K562 (cell line): ENCODE measurements around the gene TAF10. TPM values are rescaled to one million over a fixed set of nuclear protein-coding genes. Genes with fewer than 3 reads are reported as not detected.

ENCODE experiments used
- ATF7 ChIP-seq: fragments of 450-650 bp; IDR thresholded peaks from 2 replicates; pipeline ENCODE4 v1.7.1; 2014; ENCODE audit warnings: mild to moderate bottlenecking, moderate library complexity
- BRF1 ChIP-seq: IDR thresholded peaks from 3 replicates; pipeline ENCODE4 v1.6.1; 2011; ENCODE audit warnings: borderline replicate concordance, mild to moderate bottlenecking; ENCODE audit not compliant: insufficient read length; ENCODE audit errors: extremely low read depth
- CBX3 ChIP-seq, 2 experiments: IDR thresholded peaks; 1 replicate in 1 of 2; 2 replicates in 1 of 2; pipeline ENCODE4 v1.6.1; 2012; ENCODE audit warnings: inconsistent platforms in 2 of 2, low read length in 2 of 2, borderline replicate concordance in 1 of 2, control low read depth in 1 of 2
- CCAR2 ChIP-seq: fragments of 200-400 bp; formaldehyde crosslinking; IDR thresholded peaks from 2 replicates; pipeline ENCODE4 v1.6.1; 2017; ENCODE audit warnings: mild to moderate bottlenecking, low read depth, low read length
- CREB3L1 ChIP-seq: fragments of 450-650 bp; IDR thresholded peaks from 2 replicates; pipeline ENCODE4 v1.6.1; 2014; ENCODE audit warnings: low read depth, mild to moderate bottlenecking, moderate library complexity, borderline replicate concordance
- EGR1 ChIP-seq: fragments of 450-650 bp; conservative IDR thresholded peaks from 2 replicates; pipeline ENCODE4 v1.6.1; 2017; ENCODE audit warnings: mild to moderate bottlenecking
- FOXP1 ChIP-seq: sonication (generic); formaldehyde crosslinking; IDR thresholded peaks from 2 replicates; pipeline ENCODE4 v1.8.0; 2022; ENCODE audit warnings: mild to moderate bottlenecking, missing genetic modification reagents
- HBP1 ChIP-seq: fragments of 450-650 bp; formaldehyde crosslinking; IDR thresholded peaks from 2 replicates; pipeline ENCODE4 v1.4.0; 2022; ENCODE audit warnings: missing genetic modification characterization
- KDM1A ChIP-seq, 2 experiments: fragments of 450-650 bp; IDR thresholded peaks; 2 replicates each; pipeline ENCODE4 v1.6.1; 2016; ENCODE audit warnings: mild to moderate bottlenecking in 2 of 2
- L3MBTL2 ChIP-seq: fragments of 450-650 bp; IDR thresholded peaks from 2 replicates; pipeline ENCODE4 v1.6.1; 2016; ENCODE audit warnings: mild to moderate bottlenecking, moderate library complexity
- NONO ChIP-seq, 2 experiments: fragments of 200-400 bp in 1 of 2; fragments of 450-650 bp in 1 of 2; formaldehyde crosslinking in 1 of 2; IDR thresholded peaks; 2 replicates each; pipeline ENCODE4 v1.6.1; 2017; ENCODE audit warnings: low read depth in 2 of 2, mild to moderate bottlenecking in 2 of 2, moderate library complexity in 2 of 2, low read length in 1 of 2
- POLR2A ChIP-seq: fragments of 450-650 bp; conservative IDR thresholded peaks from 2 replicates; pipeline ENCODE4 v1.6.1; 2016
- POU5F1 ChIP-seq: fragments of 150-350 bp; IDR thresholded peaks from 2 replicates; pipeline ENCODE4 v1.6.1; 2014; ENCODE audit warnings: borderline replicate concordance, low read length, low read depth, mild to moderate bottlenecking; ENCODE audit not compliant: partially characterized antibody
- RB1 ChIP-seq: fragments of 450-650 bp; IDR thresholded peaks from 2 replicates; pipeline ENCODE4 v1.6.1; 2017; ENCODE audit warnings: low read depth, mild to moderate bottlenecking
- RBM22 ChIP-seq: fragments of 200-400 bp; formaldehyde crosslinking; IDR thresholded peaks from 2 replicates; pipeline ENCODE4 v1.6.1; 2018; ENCODE audit warnings: low read length, low read depth; ENCODE audit not compliant: poor library complexity, severe bottlenecking
- RUNX1 ChIP-seq: sonication (generic); IDR thresholded peaks from 2 replicates; pipeline ENCODE4 v1.6.1; 2016; ENCODE audit warnings: antibody characterized with exemption, low read depth
- STAT5B ChIP-seq: fragments of 250-450 bp; sonication (Bioruptor Pico); IDR thresholded peaks from 2 replicates; pipeline ENCODE4 v1.8.0; 2021; ENCODE audit warnings: mild to moderate bottlenecking, inconsistent platforms
- ZBTB1 ChIP-seq: sonication (generic); formaldehyde crosslinking; IDR thresholded peaks from 2 replicates; pipeline ENCODE4 v1.8.1; 2023; ENCODE audit warnings: missing genetic modification reagents, low read depth, mild to moderate bottlenecking, borderline replicate concordance
- ZNF133 ChIP-seq: fragments of 250-450 bp; sonication (Bioruptor Pico); IDR thresholded peaks from 2 replicates; pipeline ENCODE4 v1.4.0; 2020; ENCODE audit warnings: mild to moderate bottlenecking
- ZNF134 ChIP-seq: fragments of 250-450 bp; sonication (Bioruptor Pico); conservative IDR thresholded peaks from 2 replicates; pipeline ENCODE4 v1.4.0; 2020
- ZNF184 ChIP-seq: sonication (generic); formaldehyde crosslinking; IDR thresholded peaks from 2 replicates; pipeline ENCODE4 v1.5.0; 2020; ENCODE audit warnings: missing genetic modification reagents
- ZNF197 ChIP-seq: fragments of 200-800 bp; sonication (Bioruptor generic); IDR thresholded peaks from 2 replicates; pipeline ENCODE4 v1.6.1; 2016; ENCODE audit warnings: low read depth, missing genetic modification characterization, missing compliant biosample characterization
- ZNF212 ChIP-seq: fragments of 450-650 bp; formaldehyde crosslinking; IDR thresholded peaks from 2 replicates; pipeline ENCODE4 v1.4.0; 2020; ENCODE audit warnings: mild to moderate bottlenecking
- ZNF232 ChIP-seq: sonication (generic); formaldehyde crosslinking; IDR thresholded peaks from 2 replicates; pipeline ENCODE4 v1.8.0; 2022; ENCODE audit warnings: mild to moderate bottlenecking, missing genetic modification reagents
- ZNF280B ChIP-seq: fragments of 250-450 bp; sonication (Bioruptor Pico); IDR thresholded peaks from 2 replicates; pipeline ENCODE4 v1.5.1; 2021; ENCODE audit warnings: mild to moderate bottlenecking
- ZNF696 ChIP-seq: fragments of 250-450 bp; sonication (Bioruptor Pico); conservative IDR thresholded peaks from 2 replicates; pipeline ENCODE4 v1.4.0; 2020; ENCODE audit warnings: mild to moderate bottlenecking, moderate library complexity
- polyA plus RNA-seq, 8 experiments: library from polyadenylated mRNA; depleted of rRNA in 4 of 8; stranded (reverse) in 5 of 8; unstranded in 3 of 8; fragments of >200 nt; fragmentation: Nextera tagmentation in 2 of 8; fragmentation: Illumina TruSeq in 1 of 8; extraction: Ambion mirVana in 2 of 8; extraction: Trizol in 1 of 8; gene quantifications; 2 replicates each; pipeline versions ENCODE4 v1.2.1 to v1.2.3, GENCODE V29; 2011 to 2014; ENCODE audit warnings: inconsistent platforms in 1 of 8, missing spikeins in 1 of 8
- total RNA-seq, 7 experiments: library from RNA; depleted of rRNA in 6 of 7; stranded (reverse); fragments of >200 nt in 6 of 7; fragmentation: Illumina TruSeq in 2 of 7; extraction: Trizol in 2 of 7; gene quantifications; 2 replicates each; pipeline versions ENCODE4 v1.2.1 to v1.2.3, GENCODE V29; 2011 to 2021; ENCODE audit warnings: low replicate concordance in 1 of 7
- TF ChIP-seq, protein P1 (sequence below): fragments of 250-450 bp; sonication (Bioruptor Pico); IDR thresholded peaks from 2 replicates; pipeline ENCODE4 v1.4.0; 2020; ENCODE audit warnings: mild to moderate bottlenecking, moderate library complexity

The TAF10 gene
- total and polyA plus RNA-seq, 9 of the 15 experiments (the other 6 are each of a cell fraction or from before 2014, with no cell fraction given): 19.5 to 197 (median 121) TPM

GRCh38 chr11:6650980-6651379, 39.0 kb upstream of the TAF10 start (continued):
- TF ChIP-seq CREB3L1 (no peak), L3MBTL2 (no peak), ZNF232 (CRISPR knock-in tag) (no peak), BRF1 (no peak), RBM22 (no peak), ZNF134 (CRISPR knock-in tag) (no peak), ZNF280B (no peak), EGR1 (no peak), RB1 (no peak), CBX3 (IDR thresholded peaks at IDR 0.05; ENCODE audit: borderline replicate concordance in 1 of 2, low read length in 2 of 2) (no peak), HBP1 (CRISPR knock-in tag) (no peak), KDM1A (IDR thresholded peaks at IDR 0.05) (peak; percentile 46 to 53; a peak in 1 of 4 replicates), ZNF184 (CRISPR knock-in tag) (no peak), ZNF212 (CRISPR knock-in tag) (no peak), RUNX1 (no peak), ZNF133 (CRISPR knock-in tag) (no peak), CCAR2 (no peak), POU5F1 (no peak), ZNF197 (CRISPR knock-in tag) (no peak), ATF7 (peak; percentile 59; the same call in 1 of the 2 replicates), STAT5B (CRISPR knock-in tag) (no peak), ZBTB1 (CRISPR knock-in tag) (no peak), FOXP1 (CRISPR knock-in tag) (no peak), NONO (IDR thresholded peaks at IDR 0.05; ENCODE audit: low read depth in 2 of 2, low read length in 1 of 2) (no peak), POLR2A (no peak), ZNF696 (CRISPR knock-in tag) (no peak)
- TF ChIP-seq, protein P1, sequence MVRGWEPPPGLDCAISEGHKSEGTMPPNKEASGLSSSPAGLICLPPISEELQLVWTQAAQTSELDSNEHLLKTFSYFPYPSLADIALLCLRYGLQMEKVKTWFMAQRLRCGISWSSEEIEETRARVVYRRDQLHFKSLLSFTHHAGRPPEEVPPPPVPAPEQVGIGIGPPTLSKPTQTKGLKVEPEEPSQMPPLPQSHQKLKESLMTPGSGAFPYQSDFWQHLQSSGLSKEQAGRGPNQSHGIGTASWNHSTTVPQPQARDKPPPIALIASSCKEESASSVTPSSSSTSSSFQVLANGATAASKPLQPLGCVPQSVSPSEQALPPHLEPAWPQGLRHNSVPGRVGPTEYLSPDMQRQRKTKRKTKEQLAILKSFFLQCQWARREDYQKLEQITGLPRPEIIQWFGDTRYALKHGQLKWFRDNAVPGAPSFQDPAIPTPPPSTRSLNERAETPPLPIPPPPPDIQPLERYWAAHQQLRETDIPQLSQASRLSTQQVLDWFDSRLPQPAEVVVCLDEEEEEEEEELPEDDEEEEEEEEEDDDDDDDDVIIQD (CRISPR knock-in tag): no peak
